ENCODE measurements around the gene RSBN1L.

GRCh38 chr7:77707504-77707992 is 11.3 kb downstream of the RSBN1L start:
- TF ChIP-seq POLR2AphosphoS5 (IDR thresholded peaks at IDR 0.05; ENCODE audit: insufficient read depth in 1 of 2, low read depth in 1 of 2) (no peak), CTCF (IDR thresholded peaks at IDR 0.05) (no peak)

Data from vagina (tissue), 2 donors.